HG02678 (cell line): ENCODE results near the gene KRT83.
A peak's percentile ranks its signal among the peaks of the same experiment; 100 is the strongest.
"Not testable (repeated sequence)": the region's sequence is repeated elsewhere in the genome, so short reads cannot be mapped to it uniquely, and the experiment has no call there.

Experiments
- ATAC-seq: cut with Tn5 transposase; IDR thresholded peaks from one replicate; pipeline ENCODE4 v1.9.1; 2021; ENCODE audit warnings: mild to moderate bottlenecking, moderate library complexity; ENCODE audit not compliant: unreplicated experiment

KRT83 gene

DNA sequence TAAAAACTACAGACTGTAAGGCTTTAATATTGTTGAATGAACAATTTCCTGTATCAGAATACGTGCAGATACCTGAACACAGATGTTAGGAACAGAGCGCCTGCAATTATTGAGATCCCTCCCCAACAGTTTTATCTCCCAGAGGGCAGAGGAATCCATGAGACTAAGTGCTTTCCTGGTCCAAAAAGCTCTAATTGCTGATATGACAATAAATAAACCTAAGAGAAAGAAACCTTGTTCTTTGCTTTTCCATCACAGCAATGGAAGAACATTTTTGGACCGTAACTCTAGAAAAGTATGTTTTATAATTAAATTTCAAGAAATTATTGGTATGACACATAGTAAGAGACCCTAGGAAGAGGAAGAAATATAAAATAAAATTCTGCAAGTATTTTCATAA lies 13.0 kb upstream of the KRT83 start:
- no peak for ATAC-seq

GRCh38 chr12:52333321-52333720 lies 12.1 kb upstream of the KRT83 start:
- no peak for ATAC-seq

- ATAC-seq = no peak
Measured at GRCh38 chr12:52332381-52332780, 11.2 kb upstream of the KRT83 start.

- no peak for ATAC-seq
Measured at GRCh38 chr12:52331833-52332232, 10.6 kb upstream of the KRT83 start.

GRCh38 chr12:52331039-52331438 lies 9.8 kb upstream of the KRT83 start:
- ATAC-seq = no peak

DNA sequence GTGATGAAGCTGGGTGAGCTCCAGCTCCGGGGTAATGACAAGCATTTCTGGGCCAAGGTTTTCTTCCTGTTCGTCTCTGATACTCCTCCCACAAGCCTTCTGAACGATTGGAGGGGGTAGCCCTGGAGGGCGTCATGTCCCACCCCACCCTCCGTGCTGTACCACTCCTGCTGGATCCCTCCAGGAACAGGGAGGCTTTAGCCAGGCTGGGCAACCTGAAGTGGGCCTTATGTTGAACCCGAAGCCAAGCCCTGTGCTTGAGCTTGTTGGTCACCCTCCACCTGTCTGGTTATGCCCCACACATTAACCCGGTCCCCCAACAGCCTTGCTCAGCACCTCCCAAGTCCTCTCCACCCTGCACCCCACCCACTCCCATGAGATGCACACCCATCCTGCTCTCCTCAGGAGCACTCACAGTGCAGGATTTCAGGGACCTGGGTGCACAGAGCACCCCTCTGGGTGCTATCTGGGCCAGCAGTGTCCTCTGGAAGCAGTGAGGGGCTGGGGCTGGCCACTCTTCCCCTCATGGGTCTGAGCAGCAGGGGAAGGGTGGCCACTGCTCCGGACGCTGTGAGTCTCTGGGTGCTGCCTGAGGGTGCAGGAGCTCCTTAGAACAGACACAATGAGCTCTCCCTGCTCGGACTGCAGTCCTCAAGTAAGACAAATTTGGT lies 6.8 kb upstream of the KRT83 start:
- ATAC-seq = no peak

- peak; percentile 93 for ATAC-seq
Measured at GRCh38 chr12:52327052-52327829, 6.0 kb upstream of the KRT83 start.

- ATAC-seq = no peak
Measured at GRCh38 chr12:52324153-52324444, 2.9 kb upstream of the KRT83 start.

- no peak for ATAC-seq
Measured at GRCh38 chr12:52323416-52324152, 2.4 kb upstream of the KRT83 start.

DNA sequence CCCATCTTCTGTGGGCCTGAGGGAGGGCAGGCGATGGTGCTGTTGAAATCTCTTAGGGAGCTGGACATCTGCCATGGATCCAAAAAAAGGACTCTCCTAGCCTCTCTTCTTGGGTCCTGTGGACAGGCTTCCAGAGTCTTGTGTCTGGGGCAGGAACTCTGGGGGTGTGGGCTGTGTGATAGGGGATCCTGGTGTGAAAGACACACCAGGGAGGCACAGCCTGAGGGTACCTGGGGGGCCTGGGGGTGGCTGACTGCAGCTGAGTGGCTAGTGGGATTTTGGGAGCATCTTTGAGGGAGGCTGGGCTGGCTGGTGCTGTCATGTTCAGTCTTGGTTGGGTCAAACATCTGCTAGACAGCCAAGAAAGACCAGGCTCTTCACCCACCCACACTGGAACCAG lies 1.8 kb upstream of the KRT83 start:
- no peak for ATAC-seq

DNA sequence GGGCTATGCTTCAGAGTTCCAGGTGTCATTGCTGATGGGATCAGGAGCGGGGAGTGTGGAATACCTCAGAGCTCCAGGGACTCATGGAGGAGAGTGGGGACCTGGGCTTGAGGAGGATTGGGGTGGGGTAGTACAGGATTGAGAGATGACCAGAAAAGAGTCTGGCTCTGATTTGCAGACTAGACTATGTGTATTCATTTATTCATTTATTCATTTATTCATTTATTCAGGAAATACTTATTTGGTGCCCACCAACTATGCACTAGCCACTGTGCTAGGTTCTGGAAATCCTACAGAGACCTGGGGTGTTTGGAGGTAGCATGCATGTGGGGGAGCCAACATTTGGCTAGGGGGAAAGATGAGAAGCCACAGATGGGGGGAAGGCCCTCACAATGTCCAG lies 871 bp upstream of the KRT83 start:
- ATAC-seq = no peak

DNA sequence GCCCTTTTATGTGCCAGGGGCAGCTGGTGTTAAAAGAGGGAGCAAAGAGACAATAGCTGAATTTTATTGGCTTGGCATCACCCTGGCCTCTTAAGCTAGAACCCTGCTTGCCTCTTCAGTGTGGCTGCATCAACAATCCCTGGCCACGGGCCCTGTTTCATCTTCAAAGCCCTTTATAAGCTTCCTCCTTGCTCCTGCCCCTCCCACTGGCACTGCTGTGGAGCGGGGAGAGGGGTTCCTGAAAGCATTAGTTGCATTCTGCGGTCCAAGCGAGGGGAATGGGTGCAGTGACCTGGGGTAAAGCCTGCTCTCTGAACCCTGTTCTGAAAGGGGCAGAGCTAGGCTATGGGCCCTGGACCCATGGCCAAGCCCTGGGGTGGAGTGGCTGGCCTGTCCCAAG lies 220 bp upstream of the KRT83 start:
- ATAC-seq = no peak

GRCh38 chr12:52319097-52319496 lies 2.1 kb downstream of the KRT83 start:
- no peak for ATAC-seq

DNA sequence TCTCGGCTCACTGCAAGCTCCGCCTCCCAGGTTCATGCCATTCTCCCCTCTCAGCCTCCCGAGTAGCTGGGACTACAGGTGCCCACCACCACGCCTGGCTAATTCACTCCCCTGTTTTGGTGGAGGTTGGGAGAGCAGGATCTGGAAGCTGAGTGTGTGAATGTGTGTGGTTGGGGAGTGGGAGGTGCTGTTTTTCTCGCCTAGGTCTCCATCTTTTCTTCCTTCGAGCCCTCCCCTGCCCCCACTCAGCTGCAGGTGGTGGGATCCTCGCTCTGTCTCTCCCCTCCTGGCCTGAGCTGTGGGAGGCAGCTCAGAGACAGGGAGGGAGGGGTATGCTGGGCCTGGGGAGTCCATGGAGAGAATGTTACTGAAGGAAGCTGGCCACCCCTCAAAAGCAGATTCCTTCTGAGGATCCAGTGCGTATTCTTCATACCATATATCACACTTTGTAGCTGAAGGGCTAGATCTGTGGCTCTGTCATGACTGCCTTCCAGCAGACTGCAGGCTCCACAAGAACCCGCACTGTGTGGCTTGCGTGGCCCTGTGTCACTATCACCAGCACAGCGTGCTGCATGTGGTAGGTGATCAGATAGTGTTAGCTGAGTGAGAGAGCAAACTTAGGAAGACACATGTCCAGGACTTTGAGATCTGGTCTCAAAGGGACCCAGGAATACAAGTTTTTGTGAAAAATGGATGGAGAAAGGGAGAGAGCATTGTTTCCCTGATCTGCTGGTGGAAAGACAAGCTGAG lies 2.8 kb downstream of the KRT83 start:
- ATAC-seq = no peak

DNA sequence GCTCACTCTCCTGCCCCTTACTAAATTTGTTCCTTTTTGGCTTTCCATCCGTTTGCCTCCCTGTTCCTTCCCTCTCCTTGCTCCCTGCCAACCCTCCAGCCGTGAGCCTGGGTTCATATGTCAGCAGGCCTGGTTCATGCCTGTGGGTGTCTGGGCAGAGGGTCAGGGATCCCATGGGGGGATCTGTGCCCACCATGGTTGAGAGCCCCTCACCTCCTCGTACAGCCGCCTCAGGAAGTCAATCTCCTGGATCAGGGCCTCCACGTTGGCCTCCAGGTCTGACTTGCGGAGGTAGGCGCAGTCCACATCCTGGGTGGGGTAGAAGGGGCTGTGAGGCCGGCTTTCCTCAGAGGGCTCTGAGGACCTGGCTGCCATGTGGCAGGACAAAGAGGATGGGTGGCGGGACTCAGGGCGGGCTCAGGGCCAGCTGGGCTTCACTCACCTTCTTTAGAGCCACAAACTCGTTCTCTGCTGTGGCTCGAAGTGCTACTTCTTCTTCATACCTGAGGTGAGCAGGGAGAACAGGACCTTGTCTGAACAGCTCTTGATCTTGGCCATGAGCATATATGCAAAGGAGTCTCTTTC lies 3.6 kb downstream of the KRT83 start:
- ATAC-seq = no peak

- no peak for ATAC-seq
Measured at GRCh38 chr12:52316701-52317100, 4.5 kb downstream of the KRT83 start.

- no peak for ATAC-seq
Measured at GRCh38 chr12:52316290-52316689, 4.9 kb downstream of the KRT83 start.

GRCh38 chr12:52315721-52316120 lies 5.5 kb downstream of the KRT83 start:
- ATAC-seq = not testable (repeated sequence)

DNA sequence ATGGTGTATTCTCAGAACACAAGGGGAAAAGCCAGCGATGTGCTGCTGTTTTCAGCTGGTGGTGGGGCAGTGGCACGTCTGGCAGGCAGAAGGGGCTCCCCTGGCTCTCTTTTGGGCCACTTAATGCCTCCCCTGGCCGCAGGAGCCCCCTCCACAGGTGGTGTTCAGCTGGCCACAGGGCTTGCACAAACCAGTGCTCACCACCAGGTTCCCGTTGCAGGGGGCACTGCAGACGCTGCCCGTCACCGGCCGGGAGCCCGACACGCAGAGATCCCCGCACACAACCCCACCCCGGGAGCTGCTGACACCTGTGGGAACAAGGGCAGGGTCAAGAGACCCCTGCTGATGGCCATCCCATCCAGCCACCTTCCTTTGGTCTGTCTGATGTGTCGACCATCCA lies 6.7 kb downstream of the KRT83 start:
- no peak for ATAC-seq

GRCh38 chr12:52313926-52314325 lies 7.3 kb downstream of the KRT83 start:
- no peak for ATAC-seq

DNA sequence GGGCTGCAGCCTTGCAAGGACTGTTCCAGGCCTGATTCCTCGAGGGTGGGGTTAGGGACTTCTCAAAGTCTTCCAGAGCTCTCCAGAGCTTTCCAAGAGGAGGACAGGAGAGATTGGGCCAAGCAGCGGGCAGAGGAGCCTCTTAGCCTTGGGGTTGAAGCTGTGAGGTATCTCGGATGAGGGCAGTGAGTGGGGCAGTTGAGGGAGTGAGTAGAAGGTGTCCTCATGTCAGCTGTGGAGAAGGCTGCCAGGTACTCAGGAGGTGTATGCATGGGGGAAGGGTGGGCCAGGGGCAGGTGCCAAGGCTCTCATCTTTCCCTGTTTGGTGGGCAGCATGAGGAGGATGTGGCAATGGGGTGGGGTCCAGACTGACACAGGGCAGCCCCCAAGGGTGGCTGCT lies 7.7 kb downstream of the KRT83 start:
- ATAC-seq = no peak
